ENCODE measurements around the gene AHRR. TPM values are rescaled to one million over a fixed set of nuclear protein-coding genes. Genes with fewer than 3 reads are reported as not detected.

The AHRR gene
- total RNA-seq, 1 experiment from 2014 or later: 2.2 TPM

DNA sequence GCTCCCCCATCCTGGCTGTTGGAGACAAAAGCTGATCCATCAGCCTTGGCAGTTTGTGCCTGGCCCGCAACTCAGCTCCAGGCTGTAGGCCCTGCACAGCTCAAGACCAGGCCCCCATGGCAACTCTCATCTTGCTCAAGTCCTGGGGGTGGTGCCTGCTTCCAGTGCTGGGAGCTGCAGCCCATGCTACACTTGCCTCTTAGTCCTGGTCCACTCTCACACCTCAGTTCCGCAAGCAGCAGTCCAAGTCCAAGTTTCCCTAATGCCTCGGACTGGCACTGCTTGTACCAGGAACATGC, 14.2 kb downstream of the AHRR start:
- no peaks in the 10 kb centered on the region for H3K9me3 ChIP-seq (ENCODE audit: control insufficient read depth, low read depth, low read length)
- no peak for DNase-seq
- H2BK12ac ChIP-seq (ENCODE audit: insufficient read length, low read depth, low read length): no peak overlapping the region
- H2BK5ac ChIP-seq (ENCODE audit: insufficient read length, low read length): no peak overlapping the region
- peaks cover 3 to 5% of the 10 kb centered on the region in 2 experiments; a peak in 3 of 4 replicates for H3K4me1 Mint-ChIP-seq
- H2BK20ac ChIP-seq (ENCODE audit: low read depth, low read length, poor library complexity, severe bottlenecking): no peak overlapping the region
- H3K27ac Mint-ChIP-seq: no peak overlapping the region
- no peak overlapping the region for H2BK15ac ChIP-seq (ENCODE audit: low read depth, low read length)
- H2BK120ac ChIP-seq (ENCODE audit: low read depth, low read length, poor library complexity, severe bottlenecking): no peak overlapping the region
- H3K9ac ChIP-seq (ENCODE audit: extremely low read depth, insufficient read length, low read length): no peak overlapping the region
- H3K23ac ChIP-seq (ENCODE audit: insufficient read length, low read depth, low read length): no peak overlapping the region
- H3K23me2 ChIP-seq (ENCODE audit: insufficient read length, low read depth, low read length, poor library complexity, severe bottlenecking): no peaks in the 10 kb centered on the region
- H3K36me3 Mint-ChIP-seq (ENCODE audit: insufficient read depth in 1 of 3, low read depth in 3 of 3): no peaks in the 10 kb centered on the region
- no peak overlapping the region for H4K5ac ChIP-seq (ENCODE audit: insufficient read length, low read depth, low read length)
- no peak overlapping the region for H3T11ph ChIP-seq (ENCODE audit: low read length)
- WGBS (ENCODE audit: extremely low coverage, insufficient read length, low lambda C conversion rate): no CpG with 5 or more reads among the region's 3 CpGs
- H3K79me1 ChIP-seq (ENCODE audit: insufficient read depth, low read depth, low read length, poor library complexity, severe bottlenecking): no peaks in the 10 kb centered on the region
- H4K91ac ChIP-seq (ENCODE audit: insufficient read length, low read depth, low read length): no peak overlapping the region
- H2AK5ac ChIP-seq (ENCODE audit: insufficient read length, low read length): no peak overlapping the region
- no peak overlapping the region for H3K27ac ChIP-seq (ENCODE audit: insufficient read length, low read depth, low read length)
- H3K4me3 Mint-ChIP-seq: no peak overlapping the region
- H3K4ac ChIP-seq (ENCODE audit: low read depth, low read length): no peak overlapping the region
- no peaks in the 10 kb centered on the region for H3K4me1 ChIP-seq (ENCODE audit: insufficient read depth, low read length)
- H2AFZ ChIP-seq (ENCODE audit: low read length): no peak overlapping the region
- TF ChIP-seq, protein P1, sequence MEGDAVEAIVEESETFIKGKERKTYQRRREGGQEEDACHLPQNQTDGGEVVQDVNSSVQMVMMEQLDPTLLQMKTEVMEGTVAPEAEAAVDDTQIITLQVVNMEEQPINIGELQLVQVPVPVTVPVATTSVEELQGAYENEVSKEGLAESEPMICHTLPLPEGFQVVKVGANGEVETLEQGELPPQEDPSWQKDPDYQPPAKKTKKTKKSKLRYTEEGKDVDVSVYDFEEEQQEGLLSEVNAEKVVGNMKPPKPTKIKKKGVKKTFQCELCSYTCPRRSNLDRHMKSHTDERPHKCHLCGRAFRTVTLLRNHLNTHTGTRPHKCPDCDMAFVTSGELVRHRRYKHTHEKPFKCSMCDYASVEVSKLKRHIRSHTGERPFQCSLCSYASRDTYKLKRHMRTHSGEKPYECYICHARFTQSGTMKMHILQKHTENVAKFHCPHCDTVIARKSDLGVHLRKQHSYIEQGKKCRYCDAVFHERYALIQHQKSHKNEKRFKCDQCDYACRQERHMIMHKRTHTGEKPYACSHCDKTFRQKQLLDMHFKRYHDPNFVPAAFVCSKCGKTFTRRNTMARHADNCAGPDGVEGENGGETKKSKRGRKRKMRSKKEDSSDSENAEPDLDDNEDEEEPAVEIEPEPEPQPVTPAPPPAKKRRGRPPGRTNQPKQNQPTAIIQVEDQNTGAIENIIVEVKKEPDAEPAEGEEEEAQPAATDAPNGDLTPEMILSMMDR (conservative IDR thresholded peaks at IDR 0.05): no peak
- H3K27me3 ChIP-seq (ENCODE audit: insufficient read depth, low read length): no peaks in the 10 kb centered on the region
- H4K20me1 ChIP-seq (ENCODE audit: control insufficient read depth, insufficient read depth, insufficient read length): no peaks in the 10 kb centered on the region
- H3K4me2 ChIP-seq (ENCODE audit: insufficient read depth, insufficient read length, low read length): no peak overlapping the region
- no peak overlapping the region for H4K8ac ChIP-seq (replicated peaks; ENCODE audit: insufficient read length, low read depth, low read length)
- peaks cover 0 to 4% of the 10 kb centered on the region in 2 experiments; a peak in 1 of 5 replicates for H3K9me3 Mint-ChIP-seq
- peaks cover 37% of the 10 kb centered on the region for H3K27me3 Mint-ChIP-seq (ENCODE audit: low read depth)
- H3K18ac ChIP-seq (ENCODE audit: insufficient read length, low read depth, low read length): no peak overlapping the region
- H3K79me2 ChIP-seq (ENCODE audit: insufficient read depth, low read length): no peaks in the 10 kb centered on the region
- no peak overlapping the region for H3K56ac ChIP-seq (ENCODE audit: insufficient read length, low read depth, low read length)
- no peak overlapping the region for H3K14ac ChIP-seq (ENCODE audit: insufficient read depth, low read length)
